Hair follicle dermal papilla cell (primary cell): ENCODE measurements around the gene AJUBA. TPM values are rescaled to one million over a fixed set of nuclear protein-coding genes. Genes with fewer than 3 reads are reported as not detected.

Source experiments
- total RNA-seq: library from RNA; depleted of rRNA; stranded (reverse); fragments of >200 nt; gene quantifications from 2 replicates; pipeline ENCODE4 v1.2.3, GENCODE V29; 2012

Gene AJUBA
- 93.6 and 109 TPM in 2 replicates for total RNA-seq

GRCh38 chr14:22982477-22983245 is at the start of gene AJUBA:
TSS of gene AJUBA (minus strand) at chr14:22982551. CDS start at chr14:22982266, 285 bp downstream.

GRCh38 chr14:23009939-23010726 is 27.8 kb upstream of the AJUBA start, which contains the start of gene C14orf93:
TSS of gene C14orf93 (minus strand) at chr14:23010143. CDS start at chr14:22999023, 11,120 bp downstream.

GRCh38 chr14:22929104-22929960 is 53.0 kb downstream of the AJUBA start, which contains the start of gene PRMT5:
TSS of gene PRMT5 (minus strand) at chr14:22929376. CDS start at chr14:22929361, 15 bp downstream.

Other genes starting within 250 kb of the AJUBA start
- gene OXA1L, start 215.9 kb downstream of the AJUBA start, total RNA-seq = 52.1 and 56.8 TPM in 2 replicates
- 6.7 and 10.2 TPM in 2 replicates for gene SLC7A7, start 167.1 kb downstream of the AJUBA start, total RNA-seq
- gene MRPL52, start 152.7 kb downstream of the AJUBA start, total RNA-seq = 19.7 and 22.7 TPM in 2 replicates
- 612 and 680 TPM in 2 replicates for gene MMP14, start 146.0 kb downstream of the AJUBA start, total RNA-seq
- 152 and 182 TPM in 2 replicates for gene LRP10, start 110.8 kb downstream of the AJUBA start, total RNA-seq
- 0.12 TPM in 1 of 2 replicates, not detected in the other for gene REM2, start 99.3 kb downstream of the AJUBA start, total RNA-seq
- 73.2 and 156 TPM in 2 replicates for gene RBM23, start 63.4 kb downstream of the AJUBA start, total RNA-seq
- 39.7 and 50.0 TPM in 2 replicates for gene PRMT5, start 53.2 kb downstream of the AJUBA start, total RNA-seq
- 36.3 and 37.3 TPM in 2 replicates for gene HAUS4, start 25.5 kb downstream of the AJUBA start, total RNA-seq
- gene C14orf93, start 27.6 kb upstream of the AJUBA start, total RNA-seq = 13.1 and 15.7 TPM in 2 replicates
- gene PSMB5, start 52.3 kb upstream of the AJUBA start, total RNA-seq = 114 and 115 TPM in 2 replicates
- not detected in 2 replicates for gene PSMB11, start 59.7 kb upstream of the AJUBA start, total RNA-seq
- gene CDH24, start 75.0 kb upstream of the AJUBA start, total RNA-seq = 2.7 and 3.6 TPM in 2 replicates
- gene ACIN1, start 112.6 kb upstream of the AJUBA start, total RNA-seq = 90.7 and 115 TPM in 2 replicates
- gene C14orf119, start 113.0 kb upstream of the AJUBA start, total RNA-seq = 38.3 and 40.7 TPM in 2 replicates
- 0.12 TPM in 1 of 2 replicates, not detected in the other for gene CIROP, start 122.4 kb upstream of the AJUBA start, total RNA-seq
- gene CEBPE, start 136.7 kb upstream of the AJUBA start, total RNA-seq = not detected in 2 replicates
- 16.2 and 17.4 TPM in 2 replicates for gene SLC7A8, start 201.1 kb upstream of the AJUBA start, total RNA-seq